MM.1S (cell line): ENCODE data around the gene LDHAL6B.

ENCODE experiments used
- DNase-seq: peaks from one replicate; pipeline ENCODE4 v3.0.0-alpha.2; 2015
- H2AFZ ChIP-seq: fragments of 300-600 bp; sonication (generic); 2 replicates; pipeline ENCODE4 v1.6.0; 2016; ENCODE audit warnings: antibody characterized with exemption, low read length
- H3F3A ChIP-seq: fragments of 300-600 bp; sonication (generic); 2 replicates; pipeline ENCODE4 v1.6.1; 2016; ENCODE audit warnings: mild to moderate bottlenecking, antibody characterized with exemption, low read length, moderate library complexity, mixed read lengths; ENCODE audit not compliant: insufficient read depth
- H3K27ac ChIP-seq: fragments of 300-600 bp; sonication (generic); 2 replicates; pipeline ENCODE4 v1.5.1; 2016; ENCODE audit warnings: mild to moderate bottlenecking, low read length
- H3K27me3 ChIP-seq: fragments of 300-600 bp; sonication (generic); replicated peaks from 2 replicates; pipeline ENCODE4 v1.6.0; 2016; ENCODE audit warnings: low read length; ENCODE audit not compliant: insufficient read depth
- H3K36me3 ChIP-seq: fragments of 300-600 bp; sonication (generic); replicated peaks from 2 replicates; pipeline ENCODE4 v1.6.1; 2016; ENCODE audit warnings: mild to moderate bottlenecking, low read length, mixed read lengths; ENCODE audit not compliant: insufficient read depth
- H3K4me1 ChIP-seq: fragments of 300-600 bp; sonication (generic); 2 replicates; pipeline ENCODE4 v1.6.1; 2016; ENCODE audit warnings: low read length, mixed read lengths
- H3K4me2 ChIP-seq: fragments of 300-600 bp; sonication (generic); 2 replicates; pipeline ENCODE4 v1.6.0; 2016; ENCODE audit warnings: low read depth, low read length
- H3K4me3 ChIP-seq: fragments of 300-600 bp; sonication (generic); 2 replicates; pipeline ENCODE4 v1.5.1; 2016; ENCODE audit warnings: low read length, mixed read lengths
- H3K79me2 ChIP-seq: fragments of 300-600 bp; sonication (generic); 2 replicates; pipeline ENCODE4 v1.6.1; 2016; ENCODE audit warnings: mixed run types, low read length, mixed read lengths
- H3K9ac ChIP-seq: fragments of 300-600 bp; sonication (generic); 2 replicates; pipeline ENCODE4 v1.6.1; 2016; ENCODE audit warnings: low read length, mixed read lengths
- H3K9me2 ChIP-seq: fragments of 300-600 bp; sonication (generic); replicated peaks from 2 replicates; pipeline ENCODE4 v1.6.1; 2016; ENCODE audit warnings: mild to moderate bottlenecking, low read length, mixed read lengths; ENCODE audit not compliant: insufficient read depth
- H3K9me3 ChIP-seq: fragments of 300-600 bp; sonication (generic); replicated peaks from 2 replicates; pipeline ENCODE4 v1.6.1; 2016; ENCODE audit warnings: mild to moderate bottlenecking, low read length, mixed read lengths; ENCODE audit not compliant: insufficient read depth
- H4K20me1 ChIP-seq: fragments of 300-600 bp; sonication (generic); 2 replicates; pipeline ENCODE4 v1.6.1; 2016; ENCODE audit warnings: mild to moderate bottlenecking, low read length, moderate library complexity, mixed read lengths; ENCODE audit not compliant: insufficient read depth
- CTCF ChIP-seq: fragments of 300-600 bp; sonication (generic); IDR thresholded peaks from 2 replicates; pipeline ENCODE4 v1.5.1; 2016; ENCODE audit warnings: antibody characterized with exemption, low read length, mixed read lengths
- EZH2 ChIP-seq: fragments of 300-600 bp; sonication (generic); optimal IDR thresholded peaks from 2 replicates; pipeline ENCODE3; 2017; ENCODE audit warnings: low read depth, mild to moderate bottlenecking, antibody characterized with exemption, low read length, mixed read lengths
- EZH2phosphoT487 ChIP-seq: fragments of 300-600 bp; sonication (generic); IDR thresholded peaks from 2 replicates; pipeline ENCODE4 v1.6.1; 2018; ENCODE audit warnings: antibody characterized with exemption, low read length

The LDHAL6B gene

GRCh38 chr15:59224474-59224873 lies 17.8 kb downstream of the LDHAL6B start:
- no peak overlapping the region for H3K27ac ChIP-seq
- H2AFZ ChIP-seq: no peak overlapping the region
- no peak overlapping the region for H3K4me2 ChIP-seq
- no peaks in the 10 kb centered on the region for H3K9me3 ChIP-seq
- H3K36me3 ChIP-seq: no peaks in the 10 kb centered on the region
- H3K9ac ChIP-seq: no peak overlapping the region
- DNase-seq: no peak
- TF ChIP-seq CTCF (no peak), EZH2phosphoT487 (no peak), EZH2 (no peak)
- H3K79me2 ChIP-seq: no peaks in the 10 kb centered on the region
- peaks cover 24% of the 10 kb centered on the region for H3K4me1 ChIP-seq
- no peak overlapping the region for H3K4me3 ChIP-seq
- no peaks in the 10 kb centered on the region for H4K20me1 ChIP-seq
- no peaks in the 10 kb centered on the region for H3K9me2 ChIP-seq
- no peaks in the 10 kb centered on the region for H3K27me3 ChIP-seq
- no peaks in the 10 kb centered on the region for H3F3A ChIP-seq

GRCh38 chr15:59227021-59227420 lies 20.4 kb downstream of the LDHAL6B start:
- Histone ChIP-seq H3K4me2 (no peak overlapping the region), H3K9ac (no peak overlapping the region), H3K9me2 (no peaks in the 10 kb centered on the region), H3K9me3 (no peaks in the 10 kb centered on the region), H3K79me2 (no peaks in the 10 kb centered on the region), H3K36me3 (no peaks in the 10 kb centered on the region), H3K4me1 (peaks cover 15% of the 10 kb centered on the region), H3K27ac (no peak overlapping the region), H4K20me1 (no peaks in the 10 kb centered on the region), H2AFZ (no peak overlapping the region), H3F3A (no peaks in the 10 kb centered on the region), H3K27me3 (no peaks in the 10 kb centered on the region), H3K4me3 (no peak overlapping the region)
- TF ChIP-seq CTCF (no peak), EZH2phosphoT487 (no peak)
- no peak for DNase-seq

- TF ChIP-seq EZH2 (no peak), EZH2phosphoT487 (no peak), CTCF (no peak)
- no peaks in the 10 kb centered on the region for H3K36me3 ChIP-seq
- no peaks in the 10 kb centered on the region for H3F3A ChIP-seq
- no peaks in the 10 kb centered on the region for H3K9me3 ChIP-seq
- H3K79me2 ChIP-seq: no peaks in the 10 kb centered on the region
- 0 out of 2 replicates have a peak, but pooled peaks cover under 1% of the 10 kb centered on the region for H3K4me1 ChIP-seq
- no peak for DNase-seq
- no peak overlapping the region for H3K4me3 ChIP-seq
- no peaks in the 10 kb centered on the region for H4K20me1 ChIP-seq
- H3K27me3 ChIP-seq: no peaks in the 10 kb centered on the region
- no peak overlapping the region for H3K27ac ChIP-seq
- H2AFZ ChIP-seq: no peak overlapping the region
- H3K9me2 ChIP-seq: no peaks in the 10 kb centered on the region
- H3K9ac ChIP-seq: no peak overlapping the region
- no peak overlapping the region for H3K4me2 ChIP-seq
Measured at GRCh38 chr15:59229015-59229414, 22.4 kb downstream of the LDHAL6B start.

GRCh38 chr15:59229453-59229852 lies 22.8 kb downstream of the LDHAL6B start:
- H3K9me3 ChIP-seq: no peaks in the 10 kb centered on the region
- H3K4me3 ChIP-seq: no peak overlapping the region
- no peaks in the 10 kb centered on the region for H3K79me2 ChIP-seq
- H4K20me1 ChIP-seq: no peaks in the 10 kb centered on the region
- no peaks in the 10 kb centered on the region for H3K4me1 ChIP-seq
- H3K27me3 ChIP-seq: no peaks in the 10 kb centered on the region
- no peak overlapping the region for H3K9ac ChIP-seq
- H2AFZ ChIP-seq: no peak overlapping the region
- no peak overlapping the region for H3K4me2 ChIP-seq
- no peaks in the 10 kb centered on the region for H3K9me2 ChIP-seq
- no peak overlapping the region for H3K27ac ChIP-seq
- H3K36me3 ChIP-seq: no peaks in the 10 kb centered on the region
- no peak for TF ChIP-seq EZH2
- TF ChIP-seq EZH2phosphoT487: no peak
- TF ChIP-seq CTCF: no peak
- DNase-seq: no peak
- no peaks in the 10 kb centered on the region for H3F3A ChIP-seq
